G401 (cell line): ENCODE measurements around the gene MRS2. TPM values are rescaled to one million over a fixed set of nuclear protein-coding genes. Genes with fewer than 3 reads are reported as not detected.
"Not testable (repeated sequence)": the region's sequence is repeated elsewhere in the genome, so short reads cannot be mapped to it uniquely, and the experiment has no call there.

ENCODE experiments used
- DNase-seq: peaks from one replicate; pipeline ENCODE4 v3.0.0-alpha.2; 2015; ENCODE audit warnings: low spot score
- in situ Hi-C: cut with HindIII; loops from 2 replicates; pipeline ENCODE4 v1.10.0; 2016; ENCODE audit warnings: low sequenced_read_pairs, mixed read lengths
- total RNA-seq: library from RNA; depleted of rRNA; stranded (reverse); fragments of >200 nt; shearing (Covaris generic); gene quantifications from 2 replicates; pipeline ENCODE4 v1.2.3, GENCODE V29; 2014

The MRS2 gene
- total RNA-seq, 1 experiment from 2014 or later: 23.0 TPM

GRCh38 chr6:24385536-24386269, 17.0 kb upstream of the MRS2 start:
- in situ Hi-C loops: no loop called here

DNA sequence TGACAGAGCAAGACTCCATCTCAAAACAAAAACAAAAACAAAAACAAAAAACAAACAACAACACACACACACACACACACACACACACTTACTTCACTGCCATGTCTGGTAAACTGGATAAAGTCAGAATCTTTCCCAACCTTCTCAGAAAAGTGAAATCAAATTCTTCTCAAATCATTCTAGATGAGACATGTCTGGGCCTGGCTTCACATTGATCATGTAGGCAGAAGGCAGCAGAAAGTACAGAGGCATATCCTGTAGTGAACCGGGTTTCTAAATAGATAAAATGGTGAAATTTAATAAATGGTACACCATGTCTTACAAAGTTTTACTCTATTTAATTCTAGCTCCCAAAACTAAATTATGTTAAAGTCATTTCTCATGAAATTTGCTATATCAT, 14.9 kb upstream of the MRS2 start:
- no peak for DNase-seq

More at GRCh38 chr6:24385536-24386269, 17.0 kb upstream of the MRS2 start:
- no peak for DNase-seq

GRCh38 chr6:24391208-24391607, 11.5 kb upstream of the MRS2 start:
- in situ Hi-C loops: no loop called here
- DNase-seq: no peak

More for the DNA sequence above, 14.9 kb upstream of the MRS2 start:
- in situ Hi-C loops: no loop called here

GRCh38 chr6:24391756-24392405, 10.9 kb upstream of the MRS2 start:
- in situ Hi-C loops: no loop called here
- no peak for DNase-seq

- in situ Hi-C loops: no loop called here
- DNase-seq: no peak
Observed at GRCh38 chr6:24394061-24394779, 8.5 kb upstream of the MRS2 start.

DNA sequence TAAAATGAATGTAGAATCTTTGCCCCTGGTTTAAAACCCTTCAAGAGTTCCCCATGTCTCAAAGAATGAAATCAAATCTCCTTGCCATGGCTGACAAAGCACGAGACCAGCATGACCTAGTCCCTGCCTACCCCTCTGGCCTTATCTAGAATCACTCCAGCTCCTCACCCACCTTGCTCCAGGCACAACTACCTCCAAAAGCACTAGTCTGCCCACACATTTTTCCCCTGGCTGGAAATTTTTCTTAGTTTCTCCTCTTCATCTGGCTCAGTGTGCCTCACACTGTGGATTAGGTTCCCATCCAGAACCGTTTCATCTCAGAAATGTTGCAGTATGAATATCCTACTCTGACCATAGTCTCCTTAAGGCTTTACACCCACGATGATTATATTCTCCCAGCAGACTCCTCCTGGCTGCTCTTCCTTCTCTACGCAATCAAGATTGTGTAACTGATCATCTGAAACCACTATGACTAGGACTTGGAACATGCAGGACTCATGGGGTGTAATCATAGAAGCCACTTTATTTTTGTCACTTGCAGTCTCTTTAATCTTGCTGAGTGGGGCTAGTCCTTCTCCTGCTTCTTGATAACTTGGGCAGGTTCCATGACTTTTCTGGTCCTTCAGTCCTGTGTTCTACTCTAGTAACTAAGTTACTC, 7.8 kb upstream of the MRS2 start:
- DNase-seq: no peak
- in situ Hi-C loops: no loop called here

DNA sequence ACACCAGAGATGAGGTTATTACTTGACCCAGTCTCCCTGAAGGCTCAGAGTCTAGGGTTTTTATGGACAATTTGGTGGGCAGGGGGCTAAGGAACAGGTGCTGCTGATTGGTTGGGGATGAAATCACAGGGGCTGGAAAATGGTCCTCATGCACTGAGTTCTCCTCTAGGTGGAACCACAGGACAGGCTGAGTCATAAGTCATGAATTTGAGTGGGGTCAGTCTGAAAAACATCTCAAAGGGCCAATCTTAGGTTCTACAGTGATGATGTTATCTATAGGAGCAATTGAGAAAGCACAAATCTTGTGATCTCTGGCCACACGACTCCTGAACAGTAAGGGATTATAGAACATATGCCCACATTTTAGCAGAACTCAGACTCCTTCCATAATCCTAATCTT, 5.9 kb upstream of the MRS2 start:
- no peak for DNase-seq
- in situ Hi-C loops: no loop called here

GRCh38 chr6:24397631-24398030, 5.1 kb upstream of the MRS2 start:
- DNase-seq: no peak
- in situ Hi-C loops: no loop called here

GRCh38 chr6:24400045-24401039, 2.4 kb upstream of the MRS2 start:
- in situ Hi-C loops, DNase-seq: not testable (repeated sequence)

DNA sequence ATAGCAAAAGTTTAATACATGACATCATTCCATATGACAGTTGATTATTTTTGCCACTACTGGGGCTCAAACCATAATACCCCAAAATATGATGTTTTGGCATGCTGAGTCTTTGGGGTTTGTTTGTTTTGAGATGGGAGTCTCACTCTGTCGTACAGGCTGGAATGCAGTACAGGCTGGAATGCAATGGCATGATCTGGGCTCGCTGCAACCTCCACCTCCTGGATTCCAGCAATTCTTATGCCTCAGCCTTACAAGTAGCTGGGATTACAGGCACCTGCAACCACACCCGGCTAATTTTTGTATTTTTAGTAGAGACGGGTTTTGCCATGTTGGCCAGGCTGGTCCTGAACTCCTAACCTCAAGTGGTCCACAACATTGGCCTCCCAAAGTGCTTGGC, 1.3 kb upstream of the MRS2 start:
- no peak for DNase-seq

DNA sequence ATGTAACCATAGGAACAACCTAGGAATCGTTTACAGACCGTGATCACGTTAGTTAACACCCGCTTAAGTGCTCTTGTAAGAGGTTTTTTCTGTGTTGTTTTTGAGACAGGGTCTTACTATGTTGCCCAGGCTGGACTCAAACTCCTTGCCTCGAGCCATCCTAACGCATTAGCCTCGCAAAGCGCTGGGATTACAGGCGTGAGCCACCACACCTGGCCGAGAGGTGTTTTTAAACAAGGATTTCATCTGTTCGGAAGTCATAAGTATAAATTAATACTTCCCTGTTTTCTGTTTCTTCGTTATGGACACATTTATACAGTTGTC, 727 bp downstream of the MRS2 start:
- no peak for DNase-seq
- in situ Hi-C loops: no loop called here

More for the DNA sequence above, 1.3 kb upstream of the MRS2 start:
- in situ Hi-C loops: no loop called here

- in situ Hi-C loops: no loop called here
- no peak for DNase-seq
Observed at GRCh38 chr6:24405262-24405661, 2.5 kb downstream of the MRS2 start.

- DNase-seq: no peak
- in situ Hi-C loops: no loop called here
Observed at GRCh38 chr6:24408719-24409410, 6.1 kb downstream of the MRS2 start.

- in situ Hi-C loops: no loop called here
- no peak for DNase-seq
Observed at GRCh38 chr6:24410622-24411021, 7.9 kb downstream of the MRS2 start.

- in situ Hi-C loops: no loop called here
- no peak for DNase-seq
Observed at GRCh38 chr6:24412294-24412693, 9.6 kb downstream of the MRS2 start.

- in situ Hi-C loops: not testable (repeated sequence)
Observed at GRCh38 chr6:24414531-24414930, 11.8 kb downstream of the MRS2 start.

GRCh38 chr6:24415753-24416152, 13.0 kb downstream of the MRS2 start:
- no peak for DNase-seq
- in situ Hi-C loops: no loop called here

More at GRCh38 chr6:24414531-24414930, 11.8 kb downstream of the MRS2 start:
- DNase-seq: not testable (repeated sequence)

DNA sequence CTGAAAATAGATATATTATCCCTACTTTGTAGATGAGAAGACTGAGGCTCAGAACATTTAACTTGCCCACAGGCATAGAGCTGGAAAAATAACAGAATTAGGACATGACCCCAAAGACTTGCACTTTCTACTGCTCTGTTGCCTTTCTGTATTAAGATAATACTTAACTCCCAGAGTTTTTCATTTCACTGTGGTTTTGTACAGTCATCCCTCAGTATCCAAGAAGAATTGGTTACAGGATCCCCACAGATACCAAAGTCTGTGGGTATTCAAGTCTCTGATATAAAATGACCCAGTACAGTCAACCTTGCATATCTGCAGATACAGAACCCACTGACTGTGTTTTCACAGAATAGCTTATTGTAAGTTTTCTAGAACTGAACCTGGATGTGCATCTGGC, 16.8 kb downstream of the MRS2 start:
- DNase-seq: no peak
- in situ Hi-C loops: no loop called here
